Measurements from ENCODE around the gene PABPN1. TPM values are rescaled to one million over a fixed set of nuclear protein-coding genes. Genes with fewer than 3 reads are reported as not detected.

Gene PABPN1
- total and polyA plus RNA-seq, 5 donors from 2014 or later = 78.8 to 188 (median 93.3) TPM

GRCh38 chr14:23365732-23366425 is 44.6 kb downstream of the PABPN1 start:
- DNase-seq = no peak
- no peak overlapping the region for H3K4me3 Mint-ChIP-seq

GRCh38 chr14:23366426-23366921 is 45.2 kb downstream of the PABPN1 start:
- Mint-ChIP-seq H3K9me3 (peaks cover 0 to 5% (median 0%) of the 10 kb centered on the region in 7 donors), H3K27me3 (peaks cover 33% of the 10 kb centered on the region), H3K27ac (no peak overlapping the region), H3K36me3 (no peaks in the 10 kb centered on the region), H3K4me3 (no peak overlapping the region), H3K4me1 (peaks cover 0 to 3% (median 0%) of the 10 kb centered on the region in 4 donors)
- Histone ChIP-seq H3K27me3 (ENCODE audit: control insufficient read depth, insufficient read depth, low read length) (peaks cover 6% of the 10 kb centered on the region), H3K4me3 (ENCODE audit: low read depth, low read length) (no peak overlapping the region), H3K36me3 (ENCODE audit: control insufficient read depth, insufficient read depth, low read length) (no peaks in the 10 kb centered on the region), H3K4me1 (ENCODE audit: control insufficient read depth, insufficient read depth, low read length, poor library complexity, severe bottlenecking) (no peaks in the 10 kb centered on the region), H3K9me3 (ENCODE audit: control insufficient read depth in 2 of 2, low read length in 2 of 2) (no peaks in the 10 kb centered on the region), H3K27ac (ENCODE audit: insufficient read depth, low read length, poor library complexity, severe bottlenecking) (no peak overlapping the region)
- DNase-seq (no peak), ATAC-seq (ENCODE audit: low read depth in 2 of 2) (no peak)

More at GRCh38 chr14:23365732-23366425, 44.6 kb downstream of the PABPN1 start:
- H3K4me1 Mint-ChIP-seq = peaks cover 0 to 3% (median 0%) of the 10 kb centered on the region in 4 donors
- no peak overlapping the region for H3K27ac Mint-ChIP-seq
- peaks cover 0 to 5% (median 0%) of the 10 kb centered on the region in 7 donors for H3K9me3 Mint-ChIP-seq
- Histone ChIP-seq H3K4me1 (ENCODE audit: control insufficient read depth, insufficient read depth, low read length, poor library complexity, severe bottlenecking) (no peaks in the 10 kb centered on the region), H3K36me3 (ENCODE audit: control insufficient read depth, insufficient read depth, low read length) (no peaks in the 10 kb centered on the region), H3K9me3 (ENCODE audit: control insufficient read depth in 2 of 2, low read length in 2 of 2) (no peaks in the 10 kb centered on the region), H3K27me3 (ENCODE audit: control insufficient read depth, insufficient read depth, low read length) (peaks cover 6% of the 10 kb centered on the region), H3K4me3 (ENCODE audit: low read depth, low read length) (no peak overlapping the region), H3K27ac (ENCODE audit: insufficient read depth, low read length, poor library complexity, severe bottlenecking) (no peak overlapping the region)
- no peak for ATAC-seq (ENCODE audit: low read depth in 2 of 2)
- no peaks in the 10 kb centered on the region for H3K36me3 Mint-ChIP-seq
- H3K27me3 Mint-ChIP-seq = peaks cover 33% of the 10 kb centered on the region

GRCh38 chr14:23370221-23370620 is 49.0 kb downstream of the PABPN1 start:
- H3K36me3 ChIP-seq (ENCODE audit: control insufficient read depth, insufficient read depth, low read length) = no peaks in the 10 kb centered on the region
- H3K36me3 Mint-ChIP-seq = no peaks in the 10 kb centered on the region
- peaks cover 0 to 3% (median 0%) of the 10 kb centered on the region in 4 donors for H3K4me1 Mint-ChIP-seq
- H3K4me3 ChIP-seq (ENCODE audit: low read depth, low read length) = no peak overlapping the region
- peaks cover 0 to 2% (median 0%) of the 10 kb centered on the region in 7 donors for H3K9me3 Mint-ChIP-seq
- no peaks in the 10 kb centered on the region for H3K4me1 ChIP-seq (ENCODE audit: control insufficient read depth, insufficient read depth, low read length, poor library complexity, severe bottlenecking)
- H3K9me3 ChIP-seq (ENCODE audit: control insufficient read depth in 2 of 2, low read length in 2 of 2) = no peaks in the 10 kb centered on the region
- peaks cover 3% of the 10 kb centered on the region for H3K27me3 ChIP-seq (ENCODE audit: control insufficient read depth, insufficient read depth, low read length)
- no peak overlapping the region for H3K27ac ChIP-seq (ENCODE audit: insufficient read depth, low read length, poor library complexity, severe bottlenecking)
- ATAC-seq (ENCODE audit: low read depth in 2 of 2) (no peak), DNase-seq (no peak)
- no peak overlapping the region for H3K4me3 Mint-ChIP-seq
- H3K27ac Mint-ChIP-seq = no peak overlapping the region
- peaks cover 26% of the 10 kb centered on the region for H3K27me3 Mint-ChIP-seq

- no peaks in the 10 kb centered on the region for H3K36me3 ChIP-seq (ENCODE audit: control insufficient read depth, insufficient read depth, low read length)
- peaks cover 20% of the 10 kb centered on the region for H3K27me3 Mint-ChIP-seq
- H3K27ac Mint-ChIP-seq = no peak overlapping the region
- no peak for ATAC-seq (ENCODE audit: low read depth in 2 of 2)
- no peaks in the 10 kb centered on the region for H3K4me1 Mint-ChIP-seq
- DNase-seq = peak in 1 of 3 donors; percentile 18
- H3K9me3 ChIP-seq (ENCODE audit: control insufficient read depth in 2 of 2, low read length in 2 of 2) = no peaks in the 10 kb centered on the region
- H3K27ac ChIP-seq (ENCODE audit: insufficient read depth, low read length, poor library complexity, severe bottlenecking) = no peak overlapping the region
- H3K4me1 ChIP-seq (ENCODE audit: control insufficient read depth, insufficient read depth, low read length, poor library complexity, severe bottlenecking) = no peaks in the 10 kb centered on the region
- H3K9me3 Mint-ChIP-seq = peaks cover 0 to 2% (median 0%) of the 10 kb centered on the region in 7 donors
- H3K36me3 Mint-ChIP-seq = no peaks in the 10 kb centered on the region
- H3K4me3 Mint-ChIP-seq = no peak overlapping the region
- H3K27me3 ChIP-seq (ENCODE audit: control insufficient read depth, insufficient read depth, low read length) = peaks cover 3% of the 10 kb centered on the region
- H3K4me3 ChIP-seq (ENCODE audit: low read depth, low read length) = no peak overlapping the region
Observed at GRCh38 chr14:23371865-23372264, 50.6 kb downstream of the PABPN1 start.

GRCh38 chr14:23372509-23372908 is 51.3 kb downstream of the PABPN1 start, which contains the start of gene IL25:
TSS of gene IL25 (plus strand) at chr14:23372809.
- Histone ChIP-seq H3K36me3 (ENCODE audit: control insufficient read depth, insufficient read depth, low read length) (no peaks in the 10 kb centered on the region), H3K27ac (ENCODE audit: insufficient read depth, low read length, poor library complexity, severe bottlenecking) (no peak within 1 kb of the TSS), H3K4me1 (ENCODE audit: control insufficient read depth, insufficient read depth, low read length, poor library complexity, severe bottlenecking) (no peaks in the 10 kb centered on the region), H3K4me3 (ENCODE audit: low read depth, low read length) (no peak within 1 kb of the TSS), H3K27me3 (ENCODE audit: control insufficient read depth, insufficient read depth, low read length) (peaks cover 3% of the 10 kb centered on the region), H3K9me3 (ENCODE audit: control insufficient read depth in 2 of 2, low read length in 2 of 2) (no peaks in the 10 kb centered on the region)
- Mint-ChIP-seq H3K4me1 (no peaks in the 10 kb centered on the region), H3K36me3 (no peaks in the 10 kb centered on the region), H3K27me3 (peaks cover 14% of the 10 kb centered on the region), H3K9me3 (peaks cover 0 to 2% (median 0%) of the 10 kb centered on the region in 7 donors), H3K4me3 (no peak within 1 kb of the TSS), H3K27ac (no peak within 1 kb of the TSS)
- no peak for ATAC-seq (ENCODE audit: low read depth in 2 of 2)
- DNase-seq = no peak

GRCh38 chr14:23373041-23373440 is 51.8 kb downstream of the PABPN1 start:
- Mint-ChIP-seq H3K4me1 (no peaks in the 10 kb centered on the region), H3K9me3 (peaks cover 0 to 2% (median 0%) of the 10 kb centered on the region in 7 donors), H3K36me3 (no peaks in the 10 kb centered on the region), H3K27me3 (peaks cover 12% of the 10 kb centered on the region), H3K27ac (no peak overlapping the region), H3K4me3 (no peak overlapping the region)
- no peaks in the 10 kb centered on the region for H3K4me1 ChIP-seq (ENCODE audit: control insufficient read depth, insufficient read depth, low read length, poor library complexity, severe bottlenecking)
- H3K9me3 ChIP-seq (ENCODE audit: control insufficient read depth in 2 of 2, low read length in 2 of 2) = no peaks in the 10 kb centered on the region
- H3K4me3 ChIP-seq (ENCODE audit: low read depth, low read length) = no peak overlapping the region
- H3K27ac ChIP-seq (ENCODE audit: insufficient read depth, low read length, poor library complexity, severe bottlenecking) = no peak overlapping the region
- H3K27me3 ChIP-seq (ENCODE audit: control insufficient read depth, insufficient read depth, low read length) = no peaks in the 10 kb centered on the region
- H3K36me3 ChIP-seq (ENCODE audit: control insufficient read depth, insufficient read depth, low read length) = no peaks in the 10 kb centered on the region
- DNase-seq (no peak), ATAC-seq (ENCODE audit: low read depth in 2 of 2) (no peak)

Other genes starting within 250 kb of the PABPN1 start
- gene ACIN1, start 226.3 kb upstream of the PABPN1 start, total RNA-seq = 340 TPM
- 10 to 100 TPM in 1 of 4 donors, 1 to 10 TPM in 3; 6.8 to 10.1 (median 7.4) TPM for gene ACIN1, start 226.3 kb upstream of the PABPN1 start, polyA plus RNA-seq
- gene C14orf119, start 226.0 kb upstream of the PABPN1 start, total RNA-seq = 13.6 TPM
- 100 to 1,000 TPM; 131 to 187 (median 156) TPM for gene C14orf119, start 226.0 kb upstream of the PABPN1 start, polyA plus RNA-seq
- gene CIROP, start 216.5 kb upstream of the PABPN1 start, total RNA-seq = not detected
- gene CIROP, start 216.5 kb upstream of the PABPN1 start, polyA plus RNA-seq = under 1 TPM in 1 of 4 donors, not detected in 3; 0.23 TPM
- gene CEBPE, start 202.2 kb upstream of the PABPN1 start, total RNA-seq = not detected
- under 1 TPM in 3 of 4 donors, not detected in 1; 0.14 to 0.29 (median 0.24) TPM for gene CEBPE, start 202.2 kb upstream of the PABPN1 start, polyA plus RNA-seq
- gene SLC7A8, start 137.8 kb upstream of the PABPN1 start, total RNA-seq = not detected
- gene SLC7A8, start 137.8 kb upstream of the PABPN1 start, polyA plus RNA-seq = 1 to 10 TPM in 3 of 4 donors, under 1 TPM in 1; 0.48 to 1.8 (median 1.1) TPM
- gene RNF212B, start 83.5 kb upstream of the PABPN1 start, total RNA-seq = not detected
- not detected for gene RNF212B, start 83.5 kb upstream of the PABPN1 start, polyA plus RNA-seq
- gene HOMEZ, start 35.3 kb upstream of the PABPN1 start, total RNA-seq = 3.3 TPM
- 1 to 10 TPM; 4.7 to 7.4 (median 6.4) TPM for gene HOMEZ, start 35.3 kb upstream of the PABPN1 start, polyA plus RNA-seq
- gene PPP1R3E, start 18.6 kb upstream of the PABPN1 start, total RNA-seq = 33.2 TPM
- gene PPP1R3E, start 18.6 kb upstream of the PABPN1 start, polyA plus RNA-seq = 1 to 10 TPM; 2.5 to 4.6 (median 2.9) TPM
- gene BCL2L2, start 14.6 kb upstream of the PABPN1 start, total RNA-seq = 2.6 TPM
- not detected for gene BCL2L2, start 14.6 kb upstream of the PABPN1 start, polyA plus RNA-seq
- gene SLC22A17, start 31.4 kb downstream of the PABPN1 start, total RNA-seq = 3.2 TPM
- 1 to 10 TPM in 3 of 4 donors, under 1 TPM in 1; 0.94 to 3.2 (median 2.1) TPM for gene SLC22A17, start 31.4 kb downstream of the PABPN1 start, polyA plus RNA-seq
- gene EFS, start 43.7 kb downstream of the PABPN1 start, total RNA-seq = not detected
- not detected for gene EFS, start 43.7 kb downstream of the PABPN1 start, polyA plus RNA-seq
- gene IL25, start 51.4 kb downstream of the PABPN1 start, total RNA-seq = not detected
- not detected for gene IL25, start 51.4 kb downstream of the PABPN1 start, polyA plus RNA-seq
- 2.8 TPM for gene CMTM5, start 55.6 kb downstream of the PABPN1 start, total RNA-seq
- gene CMTM5, start 55.6 kb downstream of the PABPN1 start, polyA plus RNA-seq = not detected
- gene MYH6, start 86.8 kb downstream of the PABPN1 start, total RNA-seq = not detected
- not detected for gene MYH6, start 86.8 kb downstream of the PABPN1 start, polyA plus RNA-seq
- not detected for gene MYH7, start 114.2 kb downstream of the PABPN1 start, total RNA-seq
- not detected for gene MYH7, start 114.2 kb downstream of the PABPN1 start, polyA plus RNA-seq
- gene NGDN, start 148.2 kb downstream of the PABPN1 start, total RNA-seq = 102 TPM
- gene NGDN, start 148.2 kb downstream of the PABPN1 start, polyA plus RNA-seq = 10 to 100 TPM; 77.1 to 90.8 (median 84.8) TPM
- 0.42 TPM for gene ZFHX2, start 230.3 kb downstream of the PABPN1 start, total RNA-seq
- not detected for gene ZFHX2, start 230.3 kb downstream of the PABPN1 start, polyA plus RNA-seq
- 7.6 TPM for gene THTPA, start 234.8 kb downstream of the PABPN1 start, total RNA-seq
- gene THTPA, start 234.8 kb downstream of the PABPN1 start, polyA plus RNA-seq = 10 to 100 TPM in 3 of 4 donors, 1 to 10 TPM in 1; 7.5 to 14.6 (median 12.4) TPM
- gene AP1G2, start 246.3 kb downstream of the PABPN1 start, total RNA-seq = 329 TPM
- 10 to 100 TPM; 56.1 to 84.9 (median 76.4) TPM for gene AP1G2, start 246.3 kb downstream of the PABPN1 start, polyA plus RNA-seq